Esophagus mucosa (tissue), 1 donor: Measurements from ENCODE around the gene DOCK7. TPM values are rescaled to one million over a fixed set of nuclear protein-coding genes. Genes with fewer than 3 reads are reported as not detected.
A peak's percentile ranks its signal among the peaks of the same experiment; 100 is the strongest.
"Not testable (repeated sequence)": the region's sequence is repeated elsewhere in the genome, so short reads cannot be mapped to it uniquely, and the experiment has no call there.

Source experiments
- ATAC-seq: fragments of 200-7000 bp; cut with Tn5 transposase; one replicate; pipeline ENCODE4 v1.9.1; 2020
- total RNA-seq: library from RNA; stranded (reverse); gene quantifications from one replicate; pipeline ENCODE4 v1.2.4, GENCODE V29; 2023
- donor health status: DM: yes; HTN: yes; CAD: no.

The DOCK7 gene, protein sequence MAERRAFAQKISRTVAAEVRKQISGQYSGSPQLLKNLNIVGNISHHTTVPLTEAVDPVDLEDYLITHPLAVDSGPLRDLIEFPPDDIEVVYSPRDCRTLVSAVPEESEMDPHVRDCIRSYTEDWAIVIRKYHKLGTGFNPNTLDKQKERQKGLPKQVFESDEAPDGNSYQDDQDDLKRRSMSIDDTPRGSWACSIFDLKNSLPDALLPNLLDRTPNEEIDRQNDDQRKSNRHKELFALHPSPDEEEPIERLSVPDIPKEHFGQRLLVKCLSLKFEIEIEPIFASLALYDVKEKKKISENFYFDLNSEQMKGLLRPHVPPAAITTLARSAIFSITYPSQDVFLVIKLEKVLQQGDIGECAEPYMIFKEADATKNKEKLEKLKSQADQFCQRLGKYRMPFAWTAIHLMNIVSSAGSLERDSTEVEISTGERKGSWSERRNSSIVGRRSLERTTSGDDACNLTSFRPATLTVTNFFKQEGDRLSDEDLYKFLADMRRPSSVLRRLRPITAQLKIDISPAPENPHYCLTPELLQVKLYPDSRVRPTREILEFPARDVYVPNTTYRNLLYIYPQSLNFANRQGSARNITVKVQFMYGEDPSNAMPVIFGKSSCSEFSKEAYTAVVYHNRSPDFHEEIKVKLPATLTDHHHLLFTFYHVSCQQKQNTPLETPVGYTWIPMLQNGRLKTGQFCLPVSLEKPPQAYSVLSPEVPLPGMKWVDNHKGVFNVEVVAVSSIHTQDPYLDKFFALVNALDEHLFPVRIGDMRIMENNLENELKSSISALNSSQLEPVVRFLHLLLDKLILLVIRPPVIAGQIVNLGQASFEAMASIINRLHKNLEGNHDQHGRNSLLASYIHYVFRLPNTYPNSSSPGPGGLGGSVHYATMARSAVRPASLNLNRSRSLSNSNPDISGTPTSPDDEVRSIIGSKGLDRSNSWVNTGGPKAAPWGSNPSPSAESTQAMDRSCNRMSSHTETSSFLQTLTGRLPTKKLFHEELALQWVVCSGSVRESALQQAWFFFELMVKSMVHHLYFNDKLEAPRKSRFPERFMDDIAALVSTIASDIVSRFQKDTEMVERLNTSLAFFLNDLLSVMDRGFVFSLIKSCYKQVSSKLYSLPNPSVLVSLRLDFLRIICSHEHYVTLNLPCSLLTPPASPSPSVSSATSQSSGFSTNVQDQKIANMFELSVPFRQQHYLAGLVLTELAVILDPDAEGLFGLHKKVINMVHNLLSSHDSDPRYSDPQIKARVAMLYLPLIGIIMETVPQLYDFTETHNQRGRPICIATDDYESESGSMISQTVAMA (N-terminal part only)
- total RNA-seq, result 15.6 TPM

- ATAC-seq, result peak; percentile 75
Observed at GRCh38 chr1:62687903-62688686, at the start of gene DOCK7. TSS of gene DOCK7 (minus strand) at chr1:62688386. CDS start at chr1:62688264, 122 bp downstream.

GRCh38 chr1:62735491-62736171, 47.4 kb upstream of the DOCK7 start:
- no peak for ATAC-seq

- no peak for ATAC-seq
Observed at GRCh38 chr1:62732331-62732730, 44.1 kb upstream of the DOCK7 start.

DNA sequence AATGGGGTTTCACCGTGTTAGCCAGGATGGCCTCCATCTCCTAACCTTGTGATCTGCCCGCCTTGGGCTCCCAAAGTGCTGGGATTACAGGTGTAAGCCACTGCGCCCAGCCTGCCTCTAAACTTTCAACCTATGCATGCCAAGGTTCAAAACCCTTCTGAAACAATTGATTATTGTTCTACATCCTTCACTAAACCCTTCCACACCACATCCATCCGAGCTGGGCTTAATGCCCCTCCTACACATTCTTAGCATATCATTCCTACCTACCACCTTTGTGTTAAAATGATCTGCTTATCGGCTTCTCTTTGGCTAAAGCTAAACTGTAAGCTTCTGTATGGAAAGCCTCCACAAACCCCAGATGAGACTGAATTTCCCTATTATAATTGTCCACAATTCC, 40.8 kb upstream of the DOCK7 start:
- ATAC-seq, result no peak

GRCh38 chr1:62727656-62728407, 39.6 kb upstream of the DOCK7 start:
- no peak for ATAC-seq

DNA sequence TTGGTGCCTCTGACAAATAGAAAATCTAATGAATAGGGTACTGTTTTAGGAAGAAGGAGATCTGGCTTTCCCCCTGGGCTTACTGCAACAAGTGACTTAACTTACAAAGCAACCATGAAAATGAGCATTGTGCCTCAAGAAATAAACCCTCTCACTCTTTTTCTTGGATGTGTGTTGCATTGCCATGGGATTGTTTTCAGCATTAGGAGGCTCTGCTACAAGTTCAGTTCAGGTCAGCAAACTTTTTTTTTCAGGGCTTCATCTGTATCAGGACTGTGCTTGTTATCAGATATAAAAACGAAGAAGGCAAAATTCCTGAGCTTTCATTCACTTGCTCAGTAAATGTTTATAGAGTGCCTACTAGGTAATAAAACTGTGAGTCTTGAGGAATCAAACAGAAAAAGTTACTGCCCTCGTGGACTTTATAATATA, 37.8 kb upstream of the DOCK7 start:
- no peak for ATAC-seq

DNA sequence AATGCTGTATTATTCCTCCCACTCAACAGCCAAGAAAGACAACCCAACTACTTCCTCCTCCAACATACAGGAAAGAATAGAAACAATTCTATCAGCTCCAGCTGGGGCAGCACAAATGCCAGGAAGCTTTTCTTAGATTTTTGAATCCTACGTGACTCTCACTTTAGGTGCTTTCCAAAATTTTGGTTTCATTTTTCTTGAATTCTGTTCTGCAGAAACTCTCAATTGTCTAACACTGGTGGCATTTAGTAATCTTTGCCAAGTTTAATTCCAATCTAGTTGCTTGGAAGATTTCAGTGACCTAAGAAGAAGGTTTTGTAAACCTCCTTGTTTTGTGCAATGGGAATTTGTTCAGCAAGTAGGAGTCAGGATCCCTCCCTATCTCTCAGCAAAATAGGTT, 37.1 kb upstream of the DOCK7 start:
- ATAC-seq, result no peak

DNA sequence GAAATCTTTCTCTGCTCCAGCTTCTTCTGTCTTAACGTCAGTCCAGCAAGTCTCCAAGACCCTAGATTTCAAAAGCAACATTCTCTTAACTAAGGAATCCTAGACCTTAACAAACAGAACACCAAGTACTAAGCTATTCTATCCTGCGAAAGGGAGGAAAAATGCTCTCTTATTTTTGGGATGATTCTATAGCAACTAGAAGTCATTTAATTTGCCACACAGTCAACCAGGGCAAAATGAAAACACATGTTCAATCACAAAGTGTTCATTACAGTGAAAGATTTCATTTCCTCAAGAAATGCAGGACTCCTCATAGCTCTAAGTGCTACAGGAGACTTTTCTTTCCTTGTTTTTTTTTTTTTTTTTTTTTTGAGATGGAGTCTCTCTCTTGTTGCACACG, 36.2 kb upstream of the DOCK7 start:
- no peak for ATAC-seq

DNA sequence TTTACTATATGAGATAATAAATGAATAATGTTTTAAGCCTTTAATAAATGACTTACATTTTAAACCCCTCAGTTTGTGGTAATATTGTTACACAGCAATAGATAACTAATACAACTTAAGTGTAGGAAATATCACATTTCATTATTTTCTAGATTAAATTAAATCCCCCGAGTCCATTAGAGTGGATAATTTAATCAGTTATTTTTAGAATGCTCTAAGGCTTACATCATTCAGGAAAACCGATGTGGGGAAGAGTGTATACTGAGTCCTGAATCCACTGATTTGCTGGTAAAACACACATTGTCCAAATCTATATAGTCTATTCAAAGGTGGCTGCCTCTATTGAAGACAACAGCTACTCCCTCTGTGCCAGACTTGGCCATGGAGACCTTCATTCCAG, 35.7 kb upstream of the DOCK7 start:
- ATAC-seq, result no peak

DNA sequence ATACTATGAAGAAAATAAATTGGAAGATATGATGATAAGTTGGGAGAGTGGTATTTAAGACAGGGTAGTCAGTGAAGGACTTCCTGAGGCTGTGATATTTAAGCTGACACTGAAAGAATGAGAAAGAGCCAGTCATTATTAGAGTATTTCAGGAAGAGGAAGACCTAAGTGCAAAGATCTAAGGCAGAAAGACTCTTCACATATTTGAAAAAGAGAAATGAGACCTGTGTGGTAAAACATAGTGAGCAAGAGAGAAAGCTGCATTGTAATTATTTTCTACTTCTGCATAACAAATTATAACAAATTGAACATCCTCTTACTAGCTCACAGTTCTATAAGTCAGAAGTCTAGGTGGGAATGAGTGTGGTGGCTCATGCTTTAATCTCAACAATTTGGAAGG, 34.6 kb upstream of the DOCK7 start:
- ATAC-seq, result no peak

DNA sequence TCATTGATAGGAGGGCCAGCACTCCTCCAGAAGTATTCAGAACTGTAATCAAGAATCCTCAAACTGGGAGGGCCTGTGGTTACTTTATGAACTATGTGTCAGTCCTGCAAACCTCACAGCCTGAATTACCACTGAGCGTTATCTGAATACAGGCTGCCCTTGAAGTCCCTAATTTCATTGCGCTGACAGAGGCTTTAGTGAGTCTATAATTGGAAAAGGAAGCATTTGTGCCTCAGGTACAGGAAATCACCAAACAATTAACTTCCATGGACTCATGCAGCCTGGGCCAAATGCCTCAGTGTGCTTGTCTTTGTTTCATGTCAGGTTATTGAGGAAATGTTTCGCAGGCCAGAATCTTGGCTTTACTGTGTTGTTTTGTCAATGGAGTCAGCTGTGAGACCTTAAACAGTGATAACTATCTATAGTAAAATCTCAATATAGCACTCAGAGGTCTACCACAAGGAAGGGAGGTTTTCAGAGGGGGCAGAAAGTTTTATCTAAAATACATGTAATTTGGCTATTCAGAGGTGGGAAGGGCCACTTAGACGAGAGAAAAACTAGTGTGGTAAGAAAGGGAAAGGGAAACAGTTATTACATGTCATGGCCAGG, 32.9 kb upstream of the DOCK7 start:
- no peak for ATAC-seq

DNA sequence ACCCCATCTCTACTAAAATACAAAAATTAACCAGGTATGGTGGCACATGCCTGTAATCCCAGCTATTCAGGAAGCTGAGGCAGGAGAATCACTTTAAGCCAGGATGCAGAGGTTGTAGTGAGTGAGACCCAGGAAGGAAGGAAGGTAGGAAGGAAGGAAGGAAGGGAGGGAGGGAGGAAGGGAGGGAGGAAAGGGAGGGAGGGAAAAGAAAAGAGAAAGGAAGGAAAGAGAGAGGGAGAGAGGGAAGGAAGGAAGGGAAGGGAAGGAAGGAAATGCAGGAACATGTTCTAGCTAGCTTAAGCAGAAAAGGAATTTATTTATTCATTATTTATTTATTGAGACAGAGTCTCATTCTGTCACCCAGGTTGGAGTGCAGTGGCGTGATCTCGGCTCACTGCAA, 30.2 kb upstream of the DOCK7 start:
- ATAC-seq, result not testable (repeated sequence)

GRCh38 chr1:62717483-62717882, 29.3 kb upstream of the DOCK7 start:
- no peak for ATAC-seq

DNA sequence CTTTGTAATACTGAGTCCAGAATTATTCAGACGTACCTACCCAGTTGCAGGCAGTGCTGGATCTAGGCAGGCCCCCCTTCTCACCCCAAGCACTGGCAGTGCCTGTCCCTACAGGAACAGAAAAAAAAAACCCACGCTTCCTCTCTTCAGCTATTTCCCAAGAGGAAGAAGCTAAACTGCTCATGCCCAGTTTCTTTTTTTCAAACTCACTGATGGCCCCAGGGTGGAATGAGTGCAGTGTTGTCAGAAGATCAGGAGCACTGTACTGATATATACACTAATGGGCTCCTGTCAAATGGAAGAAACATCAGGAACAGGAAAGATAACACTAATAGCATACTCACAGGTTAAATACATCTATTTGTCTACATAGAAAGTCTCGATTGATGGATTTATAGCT, 28.2 kb upstream of the DOCK7 start:
- peak; percentile 67 for ATAC-seq

- ATAC-seq, result peak; percentile 73
Observed at GRCh38 chr1:62712336-62713243, 24.4 kb upstream of the DOCK7 start.

- no peak for ATAC-seq
Observed at GRCh38 chr1:62707744-62708120, 19.5 kb upstream of the DOCK7 start.

DNA sequence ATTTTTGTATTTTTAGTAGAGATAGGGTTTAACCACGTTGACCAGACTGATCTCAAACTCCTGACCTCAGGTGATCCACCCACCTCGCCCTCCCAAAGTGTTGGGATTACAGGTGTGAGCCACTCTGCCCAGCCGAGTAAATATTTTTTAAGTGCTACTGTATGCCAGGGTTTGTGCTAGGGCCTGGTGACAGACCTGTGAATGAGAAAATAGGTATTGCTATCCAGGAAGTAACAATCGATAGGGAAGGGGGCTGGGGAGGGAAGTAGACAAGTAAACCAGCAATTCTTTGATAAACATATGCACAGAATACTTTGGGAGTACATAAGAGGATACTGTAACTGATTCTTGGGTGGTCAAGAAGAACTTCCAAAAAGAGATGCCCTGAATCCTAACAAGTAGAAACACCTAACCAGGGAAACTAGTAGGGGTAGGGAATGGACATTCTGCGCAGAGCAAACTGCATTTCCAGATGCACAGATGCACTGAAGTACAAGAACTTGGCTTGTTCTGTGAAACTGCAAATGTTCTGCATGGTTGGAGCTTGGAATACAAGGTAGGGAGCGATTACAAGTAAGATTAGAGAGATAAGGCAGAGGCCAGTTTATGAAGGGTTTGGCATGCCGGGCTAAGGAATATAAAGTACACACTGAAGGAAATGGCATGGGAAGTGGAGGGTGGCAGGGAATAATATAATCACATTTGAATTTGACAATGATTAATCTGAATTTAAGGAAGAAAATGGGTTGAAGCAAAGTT, 19.0 kb upstream of the DOCK7 start:
- no peak for ATAC-seq

DNA sequence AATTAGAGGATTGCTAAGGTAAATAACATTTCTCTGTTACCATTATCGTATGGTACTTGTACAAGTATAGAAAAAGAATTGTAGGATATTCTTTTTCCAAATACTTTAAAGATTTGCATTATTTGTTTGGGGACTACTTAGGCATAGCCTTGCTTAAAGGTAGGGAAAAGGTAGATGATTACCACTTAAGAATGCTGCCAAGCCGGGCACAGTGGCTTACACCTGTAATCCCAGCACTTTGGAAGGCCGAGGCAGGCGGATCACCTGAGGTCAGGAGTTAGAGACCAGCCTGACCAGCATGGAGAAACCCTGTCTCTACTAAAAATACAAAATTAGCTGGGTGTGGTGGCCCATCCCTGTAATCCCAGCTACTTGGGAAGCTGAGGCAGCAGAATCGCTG, 10.0 kb upstream of the DOCK7 start:
- ATAC-seq, result not testable (repeated sequence)
